Natural killer cell (primary cell): ENCODE results near the gene ACTR10. TPM values are rescaled to one million over a fixed set of nuclear protein-coding genes. Genes with fewer than 3 reads are reported as not detected.

Experiments
- ATAC-seq, 3 donors: fragments of 150-1000 bp in 2 of 3; fragments of 200-7000 bp in 1 of 3; cut with Tn5 transposase; 1 replicate in 1 of 3; 2 replicates in 2 of 3; pipeline ENCODE4 v1.10.0; 2021; ENCODE audit warnings: mild to moderate bottlenecking in 2 of 3, moderate library complexity in 2 of 3
- DNase-seq, 2 donors: peaks; one replicate each; pipeline versions ENCODE4 v3.0.0 to v3.0.0-alpha.2; 2013 to 2021; ENCODE audit warnings: mixed read lengths in 1 of 2
- H3K27ac ChIP-seq: one replicate; pipeline ENCODE4 v1.5.1; 2013; ENCODE audit warnings: mild to moderate bottlenecking, low read length
- H3K27me3 ChIP-seq: one replicate; pipeline ENCODE4 v1.6.1; 2013; ENCODE audit warnings: low read length; ENCODE audit not compliant: control insufficient read depth, insufficient read depth
- H3K36me3 ChIP-seq: one replicate; pipeline ENCODE4 v1.6.1; 2013; ENCODE audit warnings: low read length; ENCODE audit not compliant: control insufficient read depth, insufficient read depth
- H3K4me1 ChIP-seq: one replicate; pipeline ENCODE4 v1.6.1; 2013; ENCODE audit warnings: low read length; ENCODE audit not compliant: control insufficient read depth, insufficient read depth
- H3K4me3 ChIP-seq: one replicate; pipeline ENCODE4 v1.5.1; 2013; ENCODE audit warnings: low read length
- H3K9me3 ChIP-seq: one replicate; pipeline ENCODE4 v1.6.1; 2013; ENCODE audit warnings: low read length; ENCODE audit not compliant: control insufficient read depth, insufficient read depth
- H3K27ac Mint-ChIP-seq, 2 donors: one replicate each; pipeline ENCODE4 v1.8.0; 2022; ENCODE audit warnings: mild to moderate bottlenecking in 2 of 2, mixed read lengths in 2 of 2, moderate library complexity in 1 of 2
- H3K27me3 Mint-ChIP-seq, 2 donors: one replicate each; pipeline ENCODE4 v1.8.0; 2022; ENCODE audit warnings: low read depth in 2 of 2, mixed read lengths in 2 of 2
- H3K36me3 Mint-ChIP-seq: one replicate; pipeline ENCODE4 v1.8.0; 2022; ENCODE audit warnings: mixed read lengths
- H3K4me1 Mint-ChIP-seq, 2 donors: one replicate each; pipeline ENCODE4 v1.8.0; 2022; ENCODE audit warnings: mixed read lengths in 2 of 2
- H3K4me3 Mint-ChIP-seq: one replicate; pipeline ENCODE4 v1.8.0; 2022; ENCODE audit warnings: mild to moderate bottlenecking, moderate library complexity, mixed read lengths
- H3K9me3 Mint-ChIP-seq, 2 donors: one replicate each; pipeline ENCODE4 v1.8.0; 2022; ENCODE audit warnings: mixed read lengths in 2 of 2
- WGBS: methylation state at CpG from one replicate; pipeline ENCODE4 v1.1.7; 2013; ENCODE audit warnings: missing lambda C conversion rate; ENCODE audit not compliant: insufficient coverage; 5-methylcytosine and 5-hydroxymethylcytosine counted together
- intact Hi-C: fragments of 100-400 bp; cut with micrococcal nuclease; formaldehyde crosslinking; loops from one replicate; pipeline ENCODE4 v1.14.2; 2022
- total RNA-seq, 4 donors: library from RNA; stranded (reverse); fragments of 120-200 nt in 1 of 4; gene quantifications; one replicate each; pipeline versions ENCODE4 v1.2.3 to v1.2.4, GENCODE V29; 2013 to 2022
- TF ChIP-seq, protein P1 (sequence below): fragments of 200-600 bp; IDR thresholded peaks from one replicate; pipeline ENCODE4 v1.8.0; 2022; ENCODE audit warnings: antibody characterized with exemption

The ACTR10 gene
- total RNA-seq, 3 donors from 2014 or later (not counting 1 experiment from before 2014, with no cell fraction given): 58.0 to 61.0 (median 60.7) TPM

- Mint-ChIP-seq H3K27ac (no peak overlapping the region), H3K9me3 (no peaks in the 10 kb centered on the region), H3K4me1 (no peaks in the 10 kb centered on the region), H3K4me3 (no peak overlapping the region), H3K27me3 (no peaks in the 10 kb centered on the region), H3K36me3 (no peaks in the 10 kb centered on the region)
- Histone ChIP-seq H3K9me3 (no peaks in the 10 kb centered on the region), H3K4me1 (no peaks in the 10 kb centered on the region), H3K36me3 (peaks cover 17% of the 10 kb centered on the region), H3K27me3 (no peaks in the 10 kb centered on the region), H3K4me3 (no peak overlapping the region), H3K27ac (no peak overlapping the region)
- 95% methylated on average over 5 of the region's 5 CpGs for WGBS
- intact Hi-C loops: no loop called here
- TF ChIP-seq, protein P1, sequence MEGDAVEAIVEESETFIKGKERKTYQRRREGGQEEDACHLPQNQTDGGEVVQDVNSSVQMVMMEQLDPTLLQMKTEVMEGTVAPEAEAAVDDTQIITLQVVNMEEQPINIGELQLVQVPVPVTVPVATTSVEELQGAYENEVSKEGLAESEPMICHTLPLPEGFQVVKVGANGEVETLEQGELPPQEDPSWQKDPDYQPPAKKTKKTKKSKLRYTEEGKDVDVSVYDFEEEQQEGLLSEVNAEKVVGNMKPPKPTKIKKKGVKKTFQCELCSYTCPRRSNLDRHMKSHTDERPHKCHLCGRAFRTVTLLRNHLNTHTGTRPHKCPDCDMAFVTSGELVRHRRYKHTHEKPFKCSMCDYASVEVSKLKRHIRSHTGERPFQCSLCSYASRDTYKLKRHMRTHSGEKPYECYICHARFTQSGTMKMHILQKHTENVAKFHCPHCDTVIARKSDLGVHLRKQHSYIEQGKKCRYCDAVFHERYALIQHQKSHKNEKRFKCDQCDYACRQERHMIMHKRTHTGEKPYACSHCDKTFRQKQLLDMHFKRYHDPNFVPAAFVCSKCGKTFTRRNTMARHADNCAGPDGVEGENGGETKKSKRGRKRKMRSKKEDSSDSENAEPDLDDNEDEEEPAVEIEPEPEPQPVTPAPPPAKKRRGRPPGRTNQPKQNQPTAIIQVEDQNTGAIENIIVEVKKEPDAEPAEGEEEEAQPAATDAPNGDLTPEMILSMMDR: no peak
- no peak for DNase-seq
- ATAC-seq: no peak
Observed at GRCh38 chr14:58227096-58227819, 27.3 kb downstream of the ACTR10 start.

DNA sequence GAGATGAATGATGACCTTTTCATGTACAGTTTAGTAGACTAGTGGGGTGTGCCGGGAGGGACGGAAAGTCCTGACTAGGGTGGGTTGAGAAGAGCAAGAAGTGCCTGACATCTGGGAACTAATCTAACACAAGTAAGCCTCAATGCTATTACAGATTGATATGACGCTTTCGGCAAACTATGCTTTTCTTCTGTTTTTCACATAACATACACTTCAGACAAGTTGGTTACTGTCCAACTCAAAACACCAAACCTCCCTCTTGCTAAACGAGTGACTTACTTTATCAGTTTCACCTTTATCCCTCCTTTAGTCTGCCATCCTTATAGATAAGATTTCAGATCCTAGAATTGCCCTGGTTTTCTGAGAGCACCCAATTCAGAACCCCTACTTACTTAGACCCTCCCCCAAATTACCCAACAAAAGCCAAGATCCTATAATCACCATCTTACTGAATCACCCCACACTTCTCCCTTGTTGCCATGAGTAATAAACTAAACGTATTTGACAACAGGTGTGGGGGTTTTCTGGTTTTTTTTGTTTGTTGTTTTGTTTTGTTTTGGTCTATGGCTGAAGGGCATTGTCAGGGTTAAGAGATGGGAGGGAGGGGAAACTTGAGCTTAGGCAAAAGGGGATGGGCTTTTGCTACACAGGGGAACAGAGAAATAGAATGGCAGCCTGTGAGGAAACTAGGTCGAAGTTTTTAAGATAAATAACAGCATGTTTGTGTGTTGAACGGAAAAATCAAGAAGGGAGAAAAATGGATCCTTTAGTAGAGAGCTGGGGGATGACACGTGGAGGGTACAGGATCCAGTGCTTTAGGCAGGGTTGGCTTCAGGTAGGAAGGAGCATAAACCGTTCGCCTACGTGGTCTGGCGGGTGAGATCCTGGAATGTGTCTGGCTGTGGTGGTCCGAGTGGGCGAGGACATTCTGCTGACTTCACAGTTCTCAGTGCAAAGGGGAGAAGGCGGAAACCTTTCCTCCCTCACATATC lies 38.6 kb downstream of the ACTR10 start:
- peak in 1 of 2 donors; percentile 62 for DNase-seq
- Histone ChIP-seq H3K9me3 (no peaks in the 10 kb centered on the region), H3K36me3 (peaks cover under 1% of the 10 kb centered on the region), H3K27me3 (no peaks in the 10 kb centered on the region), H3K4me1 (peaks cover 4% of the 10 kb centered on the region), H3K4me3 (peak overlapping the region; percentile 83), H3K27ac (peak overlapping the region; percentile 81)
- Mint-ChIP-seq H3K9me3 (no peaks in the 10 kb centered on the region), H3K4me3 (no peak overlapping the region), H3K36me3 (no peaks in the 10 kb centered on the region), H3K27me3 (no peaks in the 10 kb centered on the region), H3K27ac (no peak overlapping the region), H3K4me1 (peaks cover under 1 to 4% of the 10 kb centered on the region in 2 donors)
- ATAC-seq: peak; percentile 47 to 64 (median 49)
- TF ChIP-seq, protein P1: no peak
- intact Hi-C loops: loop anchor here (2.0 kb wide), 2 partner anchors 40 to 190 kb away; no protein-coding TSS in a partner anchor
- 56% methylated on average over 16 of the region's 16 CpGs for WGBS

DNA sequence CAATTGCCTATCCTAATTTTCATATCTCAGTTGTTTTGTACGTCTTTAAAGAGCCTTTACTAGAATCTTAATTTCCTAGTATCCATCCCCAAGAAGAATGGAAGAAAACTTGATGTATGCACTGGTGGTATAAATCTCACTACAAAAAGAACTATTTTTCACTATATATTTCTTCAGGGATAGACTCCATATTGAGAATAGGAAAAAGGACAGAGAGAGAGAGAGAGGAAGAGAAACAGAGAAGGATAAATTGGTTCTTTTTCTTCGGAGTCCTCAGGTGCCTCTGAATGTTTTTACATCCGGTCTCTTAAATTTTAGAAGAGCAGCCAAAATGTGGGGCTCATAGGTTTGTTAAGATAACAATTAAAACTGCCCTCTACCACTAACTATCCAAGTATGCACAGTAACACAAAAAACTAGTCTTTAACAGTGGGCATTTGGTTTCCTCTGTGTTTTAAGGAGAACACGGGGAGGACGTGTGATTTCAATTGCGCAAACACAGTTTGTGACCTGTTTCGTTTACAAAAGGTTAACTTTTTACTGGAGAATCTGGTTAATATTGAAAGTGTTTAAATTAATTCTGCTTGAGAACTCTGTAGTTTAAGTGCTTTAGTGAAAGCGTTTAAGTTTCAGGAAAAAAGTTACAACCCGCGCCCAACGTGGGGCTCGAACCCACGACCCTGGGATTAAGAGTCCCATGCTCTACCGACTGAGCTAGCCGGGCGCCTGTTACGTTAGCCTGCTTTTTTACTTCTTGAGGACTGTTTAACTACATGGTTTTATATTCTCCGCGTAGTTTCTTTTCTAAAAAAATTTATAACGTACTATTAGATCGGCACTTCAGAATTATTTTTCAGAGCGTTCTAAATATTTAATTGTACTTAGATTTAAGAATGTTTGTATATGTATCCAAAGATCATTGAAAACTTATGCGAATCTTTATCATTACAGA lies 39.6 kb downstream of the ACTR10 start:
- no peaks in the 10 kb centered on the region for H3K36me3 ChIP-seq
- TF ChIP-seq, protein P1: no peak
- H3K4me3 ChIP-seq: peak overlapping the region; percentile 83
- DNase-seq: peak; percentile 79 to 91
- 1% methylated on average over 15 of the region's 23 CpGs for WGBS
- Mint-ChIP-seq H3K27ac (no peak overlapping the region), H3K36me3 (no peaks in the 10 kb centered on the region), H3K4me3 (no peak overlapping the region), H3K4me1 (peaks cover 7 to 11% of the 10 kb centered on the region in 2 donors), H3K9me3 (no peaks in the 10 kb centered on the region), H3K27me3 (no peaks in the 10 kb centered on the region)
- peak overlapping the region; percentile 81 for H3K27ac ChIP-seq
- no peaks in the 10 kb centered on the region for H3K27me3 ChIP-seq
- peak; percentile 30 to 44 (median 40) for ATAC-seq
- intact Hi-C loops: loop anchor here (2.0 to 10.0 kb wide), 3 partner anchors 41 to 189 kb away; partner anchors contain the start of gene TOMM20L
- H3K4me1 ChIP-seq: peaks cover 4% of the 10 kb centered on the region
- no peaks in the 10 kb centered on the region for H3K9me3 ChIP-seq
